CMK (cell line): ENCODE results near the gene VAPB.
"Not testable (repeated sequence)": the region's sequence is repeated elsewhere in the genome, so short reads cannot be mapped to it uniquely, and the experiment has no call there.

Experiments used
- DNase-seq: peaks from one replicate; pipeline ENCODE4 v3.0.0-alpha.2; 2010; ENCODE audit warnings: low read depth

The VAPB gene

DNA sequence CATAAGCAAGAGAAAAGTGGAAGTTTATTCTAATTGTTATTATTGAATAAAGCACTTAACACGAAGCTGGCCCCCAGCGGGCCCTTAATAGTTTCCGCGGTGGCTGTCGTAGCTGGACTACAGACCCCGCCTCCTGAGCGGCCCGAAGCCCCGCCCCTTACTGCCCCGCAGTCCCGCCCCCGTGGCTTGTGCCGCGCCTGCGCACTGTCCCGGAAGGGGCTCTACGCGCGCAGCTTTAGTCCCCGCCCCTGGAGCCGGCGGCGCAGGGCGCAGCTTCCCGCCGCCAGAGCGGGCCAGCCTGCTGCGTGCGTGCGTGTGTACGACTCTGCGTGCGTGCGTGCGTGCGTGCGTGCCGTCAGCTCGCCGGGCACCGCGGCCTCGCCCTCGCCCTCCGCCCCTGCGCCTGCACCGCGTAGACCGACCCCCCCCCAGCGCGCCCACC, at the start of gene VAPB:
TSS of gene VAPB (plus strand) at position 348 of the 442 bp plus-strand sequence. CDS start 231 bp downstream, outside the sequence.
- DNase-seq: peak; percentile 90

GRCh38 chr20:58339741-58340140, 49.3 kb upstream of the VAPB start:
- DNase-seq: no peak

DNA sequence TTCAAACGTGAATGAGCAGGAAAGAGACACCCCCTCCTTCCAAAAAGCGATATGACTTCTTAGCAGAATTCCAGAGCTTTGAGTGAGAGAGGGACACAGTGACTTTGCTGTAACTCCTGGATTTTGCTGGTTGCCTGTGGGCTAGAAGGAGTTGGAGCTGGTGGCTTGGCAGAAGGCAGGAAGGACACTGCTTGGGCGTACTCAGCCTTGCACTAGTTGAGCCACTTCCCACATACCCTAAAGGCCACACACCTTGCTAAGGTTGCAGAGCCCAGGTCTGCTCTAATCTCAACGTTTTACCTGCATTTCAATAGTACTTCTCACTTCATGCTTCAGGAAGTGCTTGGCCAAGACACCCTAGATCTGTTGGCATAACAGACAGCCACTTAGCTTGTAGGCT, 48.9 kb upstream of the VAPB start:
- DNase-seq: no peak

GRCh38 chr20:58340853-58341252, 48.2 kb upstream of the VAPB start:
- DNase-seq: no peak

- no peak for DNase-seq
Observed at GRCh38 chr20:58342104-58342945, 46.7 kb upstream of the VAPB start.

- DNase-seq: no peak
Observed at GRCh38 chr20:58344741-58345140, 44.3 kb upstream of the VAPB start.

DNA sequence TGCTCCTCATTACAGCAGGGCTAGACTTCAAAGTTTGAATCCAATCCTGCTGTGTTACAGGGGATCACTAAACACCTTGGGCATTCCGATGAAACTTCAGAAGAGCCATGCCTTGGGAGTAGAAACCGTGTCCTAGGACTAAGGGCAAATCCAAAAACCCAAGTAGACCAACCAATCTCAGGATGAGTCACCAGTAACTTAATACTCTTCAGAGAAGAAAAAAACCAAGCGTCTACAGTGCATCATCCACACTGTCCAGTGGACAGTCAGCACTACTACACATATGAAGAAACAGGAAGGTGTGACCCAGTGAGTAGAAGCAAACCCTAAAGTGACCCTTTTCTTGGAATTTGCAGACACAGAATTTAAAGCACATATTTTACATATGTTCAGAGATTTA, 39.5 kb upstream of the VAPB start:
- DNase-seq: no peak

DNA sequence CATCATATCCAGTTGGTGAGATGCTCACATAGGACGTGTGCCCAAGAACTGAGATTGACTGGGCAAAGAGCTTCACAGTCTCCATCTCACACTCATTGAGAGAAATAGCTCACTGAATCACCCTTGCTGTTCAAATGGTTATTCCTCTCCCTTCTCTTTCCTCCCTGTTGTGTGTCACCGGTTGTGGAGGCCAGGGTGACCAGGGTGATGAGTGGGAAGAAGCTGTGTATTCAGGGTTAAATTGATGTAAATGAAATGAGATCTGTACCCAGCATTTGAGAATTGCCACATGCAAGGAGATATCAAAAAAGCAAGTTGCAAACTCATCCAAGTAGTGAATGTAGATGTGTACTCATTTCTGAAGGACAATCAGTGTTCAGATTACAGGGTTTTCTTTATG, 36.6 kb upstream of the VAPB start:
- DNase-seq: no peak

- no peak for DNase-seq
Observed at GRCh38 chr20:58359441-58359840, 29.6 kb upstream of the VAPB start.

GRCh38 chr20:58360936-58361335, 28.1 kb upstream of the VAPB start:
- DNase-seq: no peak

GRCh38 chr20:58361481-58362205, 27.4 kb upstream of the VAPB start:
- no peak for DNase-seq

- no peak for DNase-seq
Observed at GRCh38 chr20:58362206-58362516, 26.9 kb upstream of the VAPB start.

DNA sequence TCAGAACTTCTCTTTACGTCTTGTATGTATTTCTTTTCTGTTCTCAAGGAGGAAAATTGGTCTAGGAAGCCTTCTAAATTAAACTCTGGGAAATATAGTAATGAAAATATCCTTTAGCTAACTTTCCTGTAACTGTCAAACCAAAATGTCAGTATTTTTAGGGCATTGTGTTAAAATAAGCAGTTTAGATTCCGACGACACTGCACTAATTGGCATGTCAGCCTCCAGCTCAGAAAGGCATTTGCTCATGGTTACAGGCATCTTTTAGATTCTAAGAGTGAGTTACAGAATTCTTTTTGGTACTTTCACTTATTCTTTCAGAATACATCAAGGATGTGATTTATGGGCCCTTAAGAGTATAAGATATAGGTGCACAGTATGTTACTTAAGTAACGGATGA, 26.1 kb upstream of the VAPB start:
- no peak for DNase-seq

DNA sequence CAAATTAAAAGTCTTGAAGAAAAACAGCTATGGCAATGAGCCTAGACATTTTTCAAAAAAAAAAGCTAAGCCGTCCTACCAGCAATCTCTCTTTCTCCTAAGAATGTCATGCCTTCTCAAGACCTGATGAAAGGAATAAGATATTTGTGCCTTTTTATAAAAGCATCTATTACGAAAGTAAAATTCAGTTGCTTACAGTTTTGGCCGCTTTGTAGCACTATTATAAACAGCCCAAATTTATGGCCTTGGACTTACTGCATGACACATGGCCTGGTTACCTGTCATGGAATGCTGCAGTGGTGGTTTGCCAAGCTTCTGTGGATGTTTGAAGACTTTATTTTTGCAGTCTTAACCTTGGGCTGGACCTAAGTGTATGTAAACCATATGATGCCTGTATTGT, 22.2 kb upstream of the VAPB start:
- DNase-seq: no peak

- DNase-seq: no peak
Observed at GRCh38 chr20:58372806-58373205, 16.2 kb upstream of the VAPB start.

DNA sequence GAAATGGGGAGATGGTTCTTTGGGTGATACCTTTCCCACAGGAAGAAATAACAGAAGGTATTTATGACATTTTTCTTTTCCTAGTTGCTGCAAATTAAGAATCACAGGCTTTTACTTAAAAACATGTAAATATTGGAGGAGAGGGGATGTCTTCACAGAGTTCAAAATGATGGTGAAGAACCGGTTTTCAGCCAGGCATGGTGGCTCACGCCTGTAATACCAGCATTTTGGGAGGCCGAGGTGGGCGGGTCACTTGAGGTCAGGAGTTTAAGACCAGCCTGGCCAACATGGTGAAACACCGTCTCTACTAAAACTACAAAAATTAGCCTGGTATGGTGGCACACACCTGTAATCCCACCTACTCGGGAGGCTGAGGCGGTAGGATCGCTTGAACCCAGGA, 15.7 kb upstream of the VAPB start:
- DNase-seq: not testable (repeated sequence)

DNA sequence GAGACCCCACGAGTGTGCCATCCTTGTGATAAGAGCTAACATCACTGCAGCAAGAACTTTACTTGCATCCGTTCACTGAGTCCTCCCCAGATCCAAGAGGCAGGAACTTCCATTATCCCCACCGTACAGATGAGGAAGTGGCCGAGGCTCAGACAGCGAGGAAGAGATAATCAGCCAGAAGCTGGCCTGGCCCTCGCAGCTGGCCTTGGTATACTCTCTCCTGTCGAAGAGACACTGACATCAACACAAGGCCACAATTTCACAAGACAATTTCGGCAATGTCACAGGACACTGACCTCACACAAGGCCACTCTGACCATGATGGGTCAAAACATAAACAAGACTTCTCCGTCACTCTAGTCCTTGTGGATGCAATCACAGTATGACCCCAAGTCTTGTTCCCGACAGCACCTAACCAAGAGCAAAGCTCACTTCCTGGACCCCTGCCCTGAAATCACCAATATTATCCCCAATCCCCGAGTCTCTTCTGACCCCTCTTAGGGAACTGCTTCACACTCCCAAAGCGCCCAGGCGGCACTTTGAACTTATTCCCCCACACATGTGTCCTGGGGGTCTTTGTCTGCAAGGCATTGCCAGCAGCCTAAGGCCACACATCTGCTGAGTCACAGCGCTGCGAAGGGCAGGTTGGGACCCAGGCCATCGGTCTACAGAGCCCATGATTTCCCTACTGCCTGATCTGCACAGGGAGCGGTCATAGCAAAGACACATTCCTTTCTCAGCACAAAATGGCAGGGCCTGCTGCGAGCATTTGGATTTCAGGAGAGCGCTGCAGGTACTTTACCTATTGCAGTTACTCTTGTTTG, 14.8 kb upstream of the VAPB start:
- peak; percentile 29 for DNase-seq

- DNase-seq: no peak
Observed at GRCh38 chr20:58374906-58375758, 13.9 kb upstream of the VAPB start.

GRCh38 chr20:58375759-58376352, 13.2 kb upstream of the VAPB start:
- no peak for DNase-seq

- no peak for DNase-seq
Observed at GRCh38 chr20:58377017-58377416, 12.0 kb upstream of the VAPB start.

DNA sequence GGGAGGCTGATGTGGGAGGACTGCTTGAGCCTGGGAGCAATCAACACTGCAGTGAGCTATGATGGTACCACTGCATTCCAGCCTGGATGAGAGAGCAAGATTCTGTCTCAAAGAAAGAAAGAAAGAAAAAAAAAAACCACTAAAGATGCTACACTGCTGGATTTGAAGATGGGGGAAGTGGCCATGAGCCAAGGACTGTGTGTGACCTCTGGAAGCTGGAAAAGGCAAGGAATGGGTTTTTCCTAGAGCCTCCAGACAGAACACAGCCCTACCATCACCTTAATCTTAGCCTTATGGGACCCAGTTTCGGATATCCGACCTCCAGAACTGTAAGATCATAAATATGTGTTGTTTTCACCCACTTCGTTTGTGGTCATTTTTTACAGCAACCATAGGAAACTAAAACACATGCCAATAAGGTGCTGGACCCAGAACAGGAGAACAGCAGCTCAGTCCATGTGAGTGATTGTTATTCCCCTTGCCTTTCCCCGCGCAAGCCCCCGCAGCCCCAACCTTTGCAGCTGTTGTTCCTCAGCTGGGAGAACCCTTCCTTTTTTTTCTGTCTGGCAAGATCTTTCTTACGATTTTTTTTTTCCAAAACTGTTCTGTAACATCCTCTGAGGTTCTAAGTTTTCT, 11.1 kb upstream of the VAPB start:
- DNase-seq: no peak
